IMR-90 (cell line): ENCODE results near the gene ADPRHL1. TPM values are rescaled to one million over a fixed set of nuclear protein-coding genes. Genes with fewer than 3 reads are reported as not detected.
A peak's percentile ranks its signal among the peaks of the same experiment; 100 is the strongest.

Experiments
- ATAC-seq: fragments of 200-7000 bp; cut with Tn5 transposase; 2 replicates; pipeline ENCODE4 v1.9.1; 2020; ENCODE audit warnings: low read depth, mild to moderate bottlenecking, moderate library complexity
- BruUV-seq: library from RNA; stranded (reverse); fragments of 400-500 nt; replicated peaks from 2 replicates; lab custom pipeline; 2021; lab: Mats Ljungman, UMichigan
- CTCF ChIA-PET: fragments of 300-600 bp; formaldehyde crosslinking; extraction: SDS; loops from one replicate; lab custom pipeline; 2021; ENCODE audit warnings: antibody characterized with exemption; lab: Yijun Ruan, JAX
- POLR2A ChIA-PET: fragments of 300-600 bp; sonication (Branson Sonifier 250); formaldehyde crosslinking; loops from one replicate; lab custom pipeline; 2022; ENCODE audit warnings: antibody characterized with exemption; ENCODE audit not compliant: unreplicated experiment; lab: Charles Lee
- DNase-seq: peaks from one replicate; pipeline ENCODE4 v3.0.0; 2013
- H2AFZ ChIP-seq: replicated peaks from 2 replicates; pipeline ENCODE3; 2013; ENCODE audit warnings: low read length, mild to moderate bottlenecking; ENCODE audit not compliant: poor library complexity
- H2AK5ac ChIP-seq: 2 replicates; pipeline ENCODE4 v1.6.1; 2013; ENCODE audit warnings: low read depth, low read length, inconsistent platforms
- H2AK9ac ChIP-seq: replicated peaks from 2 replicates; pipeline ENCODE3; 2013; ENCODE audit warnings: mild to moderate bottlenecking, low read depth, low read length, moderate library complexity; ENCODE audit not compliant: poor library complexity
- H2BK120ac ChIP-seq: 2 replicates; pipeline ENCODE4 v1.6.1; 2013; ENCODE audit warnings: low read depth, low read length, inconsistent platforms
- H2BK15ac ChIP-seq: 3 replicates; pipeline ENCODE4 v1.6.1; 2013; ENCODE audit warnings: low read depth, low read length, inconsistent platforms
- H2BK20ac ChIP-seq: 2 replicates; pipeline ENCODE4 v1.6.1; 2013; ENCODE audit warnings: low read depth, mild to moderate bottlenecking, inconsistent platforms, low read length, moderate library complexity
- H2BK5ac ChIP-seq: 2 replicates; pipeline ENCODE4 v1.6.1; 2013; ENCODE audit warnings: mild to moderate bottlenecking, low read depth, low read length, inconsistent platforms; ENCODE audit not compliant: poor library complexity, severe bottlenecking
- H3K14ac ChIP-seq: replicated peaks from 2 replicates; pipeline ENCODE4 v1.6.1; 2013; ENCODE audit warnings: low read depth, low read length, inconsistent platforms
- H3K18ac ChIP-seq: 2 replicates; pipeline ENCODE4 v1.6.1; 2013; ENCODE audit warnings: low read depth, low read length, control low read depth
- H3K23ac ChIP-seq: 2 replicates; pipeline ENCODE4 v1.6.1; 2013; ENCODE audit warnings: low read depth, low read length, inconsistent platforms
- H3K27ac ChIP-seq: 2 replicates; pipeline ENCODE4 v1.5.1; 2013; ENCODE audit warnings: mild to moderate bottlenecking, control low read depth, low read length; ENCODE audit not compliant: insufficient read depth
- H3K27me3 ChIP-seq: 2 replicates; pipeline ENCODE4 v1.6.1; 2013; ENCODE audit warnings: low read length; ENCODE audit not compliant: control insufficient read depth, insufficient read depth
- H3K36me3 ChIP-seq: 2 replicates; pipeline ENCODE4 v1.6.1; 2013; ENCODE audit warnings: low read length, mixed read lengths; ENCODE audit not compliant: control insufficient read depth, insufficient read depth
- H3K4ac ChIP-seq: 2 replicates; pipeline ENCODE4 v1.6.1; 2013; ENCODE audit warnings: low read depth, low read length, inconsistent platforms
- H3K4me1 ChIP-seq: 2 replicates; pipeline ENCODE4 v1.6.1; 2013; ENCODE audit warnings: low read length, mixed read lengths; ENCODE audit not compliant: control insufficient read depth, insufficient read depth
- H3K4me2 ChIP-seq: 2 replicates; pipeline ENCODE4 v1.6.1; 2013; ENCODE audit warnings: low read depth, mild to moderate bottlenecking, control low read depth, low read length, moderate library complexity
- H3K4me3 ChIP-seq: 2 replicates; pipeline ENCODE4 v1.5.1; 2013; ENCODE audit warnings: low read depth, mild to moderate bottlenecking, control low read depth, low read length, moderate library complexity; ENCODE audit not compliant: insufficient read depth
- H3K56ac ChIP-seq: 2 replicates; pipeline ENCODE4 v1.6.1; 2013; ENCODE audit warnings: low read length, inconsistent platforms; ENCODE audit not compliant: insufficient read depth; ENCODE audit errors: extremely low read depth
- H3K79me1 ChIP-seq, 2 experiments: 2 replicates each; pipeline ENCODE4 v1.6.1; 2013; ENCODE audit warnings: low read length in 2 of 2, inconsistent platforms in 1 of 2, low read depth in 1 of 2
- H3K9ac ChIP-seq: 2 replicates; pipeline ENCODE4 v1.6.1; 2013; ENCODE audit warnings: low read depth, low read length, control low read depth
- H3K9me1 ChIP-seq: 2 replicates; pipeline ENCODE4 v1.6.1; 2013; ENCODE audit warnings: low read length, inconsistent platforms; ENCODE audit not compliant: insufficient read depth
- H3K9me3 ChIP-seq: 2 replicates; pipeline ENCODE4 v1.6.1; 2013; ENCODE audit warnings: low read length; ENCODE audit not compliant: control insufficient read depth, insufficient read depth
- H4K20me1 ChIP-seq: 2 replicates; pipeline ENCODE4 v1.6.1; 2013; ENCODE audit warnings: low read length, inconsistent platforms; ENCODE audit not compliant: insufficient read depth
- H4K5ac ChIP-seq: 2 replicates; pipeline ENCODE4 v1.6.1; 2013; ENCODE audit warnings: mild to moderate bottlenecking, low read depth, low read length, control low read depth
- H4K8ac ChIP-seq, 2 experiments: 2 replicates each; pipeline ENCODE4 v1.6.1; 2013; ENCODE audit warnings: low read depth in 2 of 2, low read length in 2 of 2, control low read depth in 1 of 2, inconsistent platforms in 1 of 2
- H4K91ac ChIP-seq: 2 replicates; pipeline ENCODE4 v1.6.1; 2013; ENCODE audit warnings: low read depth, low read length, inconsistent platforms; ENCODE audit not compliant: insufficient read depth
- BHLHE40 ChIP-seq: fragments of 150-350 bp; IDR thresholded peaks from 2 replicates; pipeline ENCODE4 v1.6.1; 2016; ENCODE audit warnings: mild to moderate bottlenecking, low read depth, low read length
- CEBPB ChIP-seq: IDR thresholded peaks from 2 replicates; pipeline ENCODE4 v1.6.1; 2012; ENCODE audit warnings: low read depth, low read length, improper control_type of control experiment
- CTCF ChIP-seq: conservative IDR thresholded peaks from 2 replicates; pipeline ENCODE4 v1.5.1; 2012; ENCODE audit warnings: mild to moderate bottlenecking, low read depth, low read length, improper control_type of control experiment
- FOS ChIP-seq: fragments of 150-350 bp; IDR thresholded peaks from 2 replicates; pipeline ENCODE4 v1.6.1; 2016; ENCODE audit warnings: low read depth, low read length
- MAZ ChIP-seq: IDR thresholded peaks from 2 replicates; pipeline ENCODE4 v1.6.1; 2012; ENCODE audit warnings: low read depth, mild to moderate bottlenecking, low read length, improper control_type of control experiment, moderate library complexity, borderline replicate concordance
- MXI1 ChIP-seq: IDR thresholded peaks from 2 replicates; pipeline ENCODE4 v1.6.1; 2012; ENCODE audit warnings: low read depth, mild to moderate bottlenecking, low read length, moderate library complexity, borderline replicate concordance
- RAD21 ChIP-seq: IDR thresholded peaks from 2 replicates; pipeline ENCODE4 v1.6.1; 2012; ENCODE audit warnings: low read length, improper control_type of control experiment
- RCOR1 ChIP-seq: IDR thresholded peaks from 2 replicates; pipeline ENCODE4 v1.6.1; 2012; ENCODE audit warnings: mild to moderate bottlenecking, low read length, improper control_type of control experiment; ENCODE audit not compliant: insufficient replicate concordance
- SMC3 ChIP-seq: fragments of 150-350 bp; IDR thresholded peaks from 2 replicates; pipeline ENCODE4 v1.6.1; 2016; ENCODE audit warnings: low read depth, mild to moderate bottlenecking, antibody characterized with exemption, low read length, moderate library complexity
- WGBS, 2 experiments: methylation state at CpG; one replicate each; pipeline versions ENCODE4 v1.1.5 to v1.1.7; 2013; ENCODE audit warnings: missing lambda C conversion rate in 2 of 2; ENCODE audit not compliant: insufficient read length in 1 of 2; ENCODE audit errors: extremely low coverage in 2 of 2; 5-methylcytosine and 5-hydroxymethylcytosine counted together
- dilution Hi-C: fragments of 300-500 bp; cut with HindIII; formaldehyde crosslinking; loops from one replicate; pipeline ENCODE4 v1.14.3; 2018; ENCODE audit warnings: low sequenced_read_pairs; ENCODE audit not compliant: unreplicated experiment
- in situ Hi-C: fragments of 300-500 bp; cut with MboI; formaldehyde crosslinking; loops from 3 replicates; pipeline ENCODE4 v1.14.3; 2019; ENCODE audit warnings: low sequenced_read_pairs, inconsistent platforms, mixed read lengths
- intact Hi-C: fragments of 100-400 bp; cut with micrococcal nuclease; formaldehyde crosslinking; loops from 2 replicates; pipeline ENCODE4 v1.10.0; 2022
- polyA plus RNA-seq, 3 experiments: library from polyadenylated mRNA; depleted of rRNA; stranded (reverse); fragments of >200 nt; gene quantifications; 2 replicates each; pipeline ENCODE4 v1.2.3, GENCODE V29; 2012; ENCODE audit warnings: low replicate concordance in 1 of 3
- total RNA-seq: library from RNA; depleted of rRNA; stranded (reverse); fragments of >200 nt; gene quantifications from 2 replicates; pipeline ENCODE4 v1.2.3, GENCODE V29; 2012
- TF ChIP-seq, protein P1 (sequence below): fragments of 150-350 bp; IDR thresholded peaks from 2 replicates; pipeline ENCODE4 v1.6.1; 2017; ENCODE audit warnings: mild to moderate bottlenecking, antibody characterized with exemption, low read length, low read depth

Gene ADPRHL1
- total and polyA plus RNA-seq, 2 of the 4 experiments (the other 2 are of a cell fraction): 0.36 to 0.67 TPM

DNA sequence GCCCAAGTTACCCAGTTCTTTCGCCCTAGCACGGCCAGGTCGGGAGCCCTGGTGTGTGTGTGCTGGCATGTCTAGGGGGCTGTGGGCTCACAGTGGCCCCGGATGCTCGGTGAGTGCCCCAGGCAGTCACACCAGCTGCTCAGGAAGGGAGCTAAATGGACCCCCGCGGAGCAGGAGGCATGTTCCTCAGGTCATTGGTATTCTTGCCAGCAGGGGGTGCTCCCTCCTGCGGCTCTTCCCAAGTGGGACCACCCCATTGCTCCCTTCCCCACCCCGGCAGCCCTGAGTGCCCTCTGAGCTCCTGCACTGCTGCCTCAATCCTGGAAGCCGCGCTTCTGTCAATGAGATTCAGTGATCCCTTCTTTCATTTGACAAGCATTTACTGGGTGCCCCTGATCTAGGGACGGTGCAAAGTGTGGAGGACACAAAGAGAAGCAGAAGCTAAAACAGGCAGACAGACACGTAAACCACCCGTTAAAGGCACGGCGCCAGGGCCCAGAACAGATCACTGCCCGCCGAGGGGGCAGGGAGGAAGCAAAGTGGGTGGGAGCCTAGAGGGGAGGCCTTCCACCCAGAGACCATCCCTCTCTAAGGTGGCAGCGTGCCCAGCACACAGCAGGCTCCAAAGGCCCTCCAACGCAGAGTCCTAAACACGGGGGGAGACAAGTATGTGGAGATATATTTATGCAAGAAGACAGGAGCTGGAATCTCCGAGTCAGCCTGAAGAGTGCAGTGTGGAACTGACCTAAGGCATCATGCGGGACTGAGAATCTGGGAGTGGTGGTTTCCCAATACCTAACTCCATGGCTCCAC is 5.2 kb upstream of the ADPRHL1 start:
- no peak overlapping the region; the same call in 1 of the 2 replicates for H3K4ac ChIP-seq
- H4K5ac ChIP-seq: no peak overlapping the region
- H3K56ac ChIP-seq: no peak overlapping the region
- ChIA-PET POLR2A (no interaction called here), CTCF (interaction anchor here (0.8 to 1.9 kb wide), 3 partner anchors 8 to 29 kb away, joined by 3 to 7 read pairs (median 3); no protein-coding TSS in a partner anchor)
- H3K9me1 ChIP-seq: no peaks in the 10 kb centered on the region
- H4K20me1 ChIP-seq: no peaks in the 10 kb centered on the region; the same call in 1 of the 2 replicates
- TF ChIP-seq CTCF: peak; percentile 37; the same call in 1 of the 2 replicates
- TF ChIP-seq MXI1: no peak
- TF ChIP-seq, protein P1, sequence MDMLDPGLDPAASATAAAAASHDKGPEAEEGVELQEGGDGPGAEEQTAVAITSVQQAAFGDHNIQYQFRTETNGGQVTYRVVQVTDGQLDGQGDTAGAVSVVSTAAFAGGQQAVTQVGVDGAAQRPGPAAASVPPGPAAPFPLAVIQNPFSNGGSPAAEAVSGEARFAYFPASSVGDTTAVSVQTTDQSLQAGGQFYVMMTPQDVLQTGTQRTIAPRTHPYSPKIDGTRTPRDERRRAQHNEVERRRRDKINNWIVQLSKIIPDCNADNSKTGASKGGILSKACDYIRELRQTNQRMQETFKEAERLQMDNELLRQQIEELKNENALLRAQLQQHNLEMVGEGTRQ: no peak
- peak; percentile 45; the same call in 1 of the 2 replicates for TF ChIP-seq CEBPB
- TF ChIP-seq RCOR1: no peak
- peak; percentile 36 for TF ChIP-seq RAD21
- no peak for TF ChIP-seq BHLHE40
- TF ChIP-seq SMC3: 0 out of 2 replicates have a peak, but pooled peaks have one; percentile 5
- no peak for TF ChIP-seq MAZ
- TF ChIP-seq FOS: no peak
- intact Hi-C loops: loop anchor here (1.0 kb wide), 1 partner anchor 104 kb away; no protein-coding TSS in a partner anchor
- H3K79me1 ChIP-seq: peaks cover 3 to 7% of the 10 kb centered on the region in 2 experiments; a peak in 2 of 4 replicates
- H2AK5ac ChIP-seq: no peak overlapping the region
- H4K8ac ChIP-seq: no peak overlapping the region
- no peak overlapping the region for H2BK15ac ChIP-seq
- H2AFZ ChIP-seq: peak overlapping the region; percentile 39
- BruUV-seq: no TSS peak
- H3K9ac ChIP-seq: no peak overlapping the region
- WGBS, 2 experiments: 59% methylated on average over 5 of the region's 23 CpGs; no CpG with 5 or more reads in 1 of the 2 experiments
- no peaks in the 10 kb centered on the region for H3K27me3 ChIP-seq
- no peak overlapping the region for H2BK120ac ChIP-seq
- no peaks in the 10 kb centered on the region for H3K9me3 ChIP-seq
- peaks cover 44% of the 10 kb centered on the region for H3K36me3 ChIP-seq
- no peak overlapping the region for H3K18ac ChIP-seq
- DNase-seq (peak; percentile 55), ATAC-seq (peak; percentile 79)
- no peak overlapping the region; the same call in 1 of the 2 replicates for H3K4me2 ChIP-seq
- peaks cover 2% of the 10 kb centered on the region; the same call in 1 of the 2 replicates for H3K4me1 ChIP-seq
- no peak overlapping the region for H3K14ac ChIP-seq
- no peak overlapping the region; the same call in 1 of the 2 replicates for H4K91ac ChIP-seq
- H2BK5ac ChIP-seq: no peak overlapping the region
- in situ Hi-C loops: no loop called here
- H2BK20ac ChIP-seq: no peak overlapping the region; the same call in 1 of the 2 replicates
- H3K4me3 ChIP-seq: no peak overlapping the region
- peak overlapping the region; percentile 5; the same call in 1 of the 2 replicates for H3K23ac ChIP-seq
- H2AK9ac ChIP-seq: no peak overlapping the region
- no peak overlapping the region for H3K27ac ChIP-seq
- dilution Hi-C loops: no loop called here
